ENCODE results near the gene FMNL3.
A peak's percentile ranks its signal among the peaks of the same experiment; 100 is the strongest.
"Not testable (repeated sequence)": the region's sequence is repeated elsewhere in the genome, so short reads cannot be mapped to it uniquely, and the experiment has no call there.

Gene FMNL3

DNA sequence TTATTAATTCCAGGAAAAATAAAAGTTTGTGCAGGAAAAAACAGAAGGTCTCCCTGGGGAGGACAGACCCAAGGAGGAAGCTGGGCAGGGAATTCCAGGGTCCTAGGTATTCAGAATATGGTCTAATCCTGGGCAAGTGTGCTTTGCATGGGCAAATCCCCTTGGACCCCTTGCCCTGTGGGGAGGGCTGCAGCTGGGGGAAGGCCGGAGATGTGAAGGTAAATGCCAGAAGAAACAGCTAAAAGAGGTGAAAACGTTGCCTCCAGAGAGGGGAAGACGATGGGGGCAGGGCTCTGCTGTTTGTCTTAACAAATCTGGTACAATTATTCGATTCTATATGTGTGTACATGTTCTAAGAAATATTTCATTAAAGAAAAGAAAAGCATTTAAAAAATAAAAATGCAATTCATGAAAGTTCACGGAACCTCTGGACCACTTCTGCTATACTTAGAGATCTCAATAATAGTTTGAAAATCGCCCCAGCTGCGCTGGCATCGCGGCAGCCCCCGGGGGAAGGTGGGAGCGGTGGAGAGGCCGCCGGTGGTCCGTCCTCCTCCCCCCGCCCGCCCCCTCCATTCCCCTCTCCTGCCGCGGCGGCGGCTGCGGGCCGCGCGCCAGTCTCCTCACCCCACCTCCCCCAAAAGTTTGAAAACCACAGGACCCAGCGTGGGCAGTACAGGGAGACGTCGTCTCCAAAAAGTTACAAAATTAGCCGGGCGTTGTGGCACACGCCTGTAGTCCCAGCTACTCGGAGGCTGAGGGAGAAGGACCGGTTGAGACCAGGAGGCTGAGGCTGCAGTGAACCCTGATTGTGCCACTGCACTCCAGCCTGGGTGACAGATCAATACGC lies 85.3 kb downstream of the FMNL3 start:
- peak overlapping the region; percentile 64 for H3K4me3 ChIP-seq (ENCODE audit: low read depth, low read length)
- DNase-seq (ENCODE audit: low read depth), result no peak

DNA sequence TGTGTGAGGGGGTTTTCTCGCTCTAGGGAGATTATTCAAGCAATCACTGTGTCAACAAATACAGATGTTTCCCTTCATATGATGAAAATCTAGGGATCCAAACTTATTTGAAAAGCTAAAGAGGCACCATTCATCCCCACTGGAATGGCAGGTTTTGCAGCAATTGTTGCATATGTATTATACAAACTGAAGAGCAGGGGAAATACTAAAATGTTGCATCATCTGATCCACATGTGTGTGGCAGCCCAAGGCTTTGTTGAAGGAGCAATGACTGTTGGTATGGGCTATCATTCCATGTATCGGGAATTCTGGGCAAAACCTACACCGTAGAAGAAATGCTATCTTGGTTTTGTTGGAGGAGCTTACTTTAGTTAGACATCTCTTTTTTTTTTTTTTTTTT lies 87.9 kb downstream of the FMNL3 start:
- no peak for DNase-seq (ENCODE audit: low read depth)
- no peak overlapping the region for H3K4me3 ChIP-seq (ENCODE audit: low read depth, low read length)

GRCh38 chr12:49618576-49618975 lies 88.6 kb downstream of the FMNL3 start:
- H3K4me3 ChIP-seq (ENCODE audit: low read depth, low read length), result no peak overlapping the region
- DNase-seq (ENCODE audit: low read depth), result no peak

DNA sequence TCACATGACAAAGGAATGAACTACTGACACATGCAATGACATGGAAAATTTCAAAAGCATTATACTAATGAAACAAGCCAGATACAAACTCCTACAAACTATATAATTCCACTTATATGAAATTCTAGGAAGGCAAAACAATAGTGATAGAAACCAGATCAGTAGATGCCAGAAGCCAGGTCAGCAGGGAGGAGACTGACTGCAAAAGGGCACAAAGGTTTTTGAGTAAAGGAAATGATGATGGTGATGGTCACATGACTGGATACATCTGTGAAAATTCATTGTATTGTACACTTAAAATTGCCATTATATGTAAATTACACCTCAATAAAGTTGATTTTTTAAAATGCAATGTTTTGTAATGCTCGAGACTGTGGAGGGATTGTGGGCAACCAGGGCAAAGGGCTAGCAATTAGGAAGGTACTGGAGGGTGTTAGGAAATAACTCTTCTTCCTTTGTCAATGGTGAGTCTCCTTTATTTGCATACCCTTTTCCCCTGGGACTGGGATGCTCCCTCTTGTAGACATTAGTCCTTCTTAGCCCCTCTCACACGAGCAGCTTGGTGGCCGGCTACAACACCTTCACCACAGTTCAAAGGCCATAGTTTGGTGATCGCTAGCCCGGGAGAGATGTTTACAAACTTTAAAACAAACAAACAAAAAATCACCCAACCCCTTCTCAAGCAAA lies 90.5 kb downstream of the FMNL3 start:
- H3K4me3 ChIP-seq (ENCODE audit: low read depth, low read length), result no peak overlapping the region
- no peak for DNase-seq (ENCODE audit: low read depth)

DNA sequence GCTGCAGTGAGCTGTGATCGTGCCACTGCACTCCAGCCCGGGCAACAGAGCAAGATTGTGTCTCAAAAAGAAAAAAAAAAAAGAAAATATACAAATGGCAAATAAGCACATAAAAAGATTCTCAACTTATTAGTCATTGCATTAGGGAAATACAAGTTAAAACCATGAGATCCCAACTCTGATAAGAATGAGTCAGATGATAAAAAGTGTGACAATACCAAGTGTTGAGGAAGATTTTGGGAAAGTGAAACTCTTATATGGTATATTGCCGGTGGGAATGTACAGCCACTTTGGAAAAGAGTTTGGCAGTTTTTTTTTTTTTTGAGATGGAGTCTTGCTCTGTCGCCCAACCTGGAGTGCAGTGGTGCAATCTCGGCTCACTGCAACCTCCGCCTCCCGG lies 91.5 kb downstream of the FMNL3 start:
- no peak overlapping the region for H3K4me3 ChIP-seq (ENCODE audit: low read depth, low read length)
- no peak for DNase-seq (ENCODE audit: low read depth)

- DNase-seq (ENCODE audit: low read depth), result no peak
- no peak overlapping the region for H3K4me3 ChIP-seq (ENCODE audit: low read depth, low read length)
Observed at GRCh38 chr12:49612210-49612609, 95.0 kb downstream of the FMNL3 start.

GRCh38 chr12:49610785-49611184 lies 96.4 kb downstream of the FMNL3 start:
- not testable (repeated sequence) for H3K4me3 ChIP-seq (ENCODE audit: low read depth, low read length); DNase-seq (ENCODE audit: low read depth)

GRCh38 chr12:49609875-49610154 lies 97.4 kb downstream of the FMNL3 start:
- no peak overlapping the region for H3K4me3 ChIP-seq (ENCODE audit: low read depth, low read length)
- no peak for DNase-seq (ENCODE audit: low read depth)

DNA sequence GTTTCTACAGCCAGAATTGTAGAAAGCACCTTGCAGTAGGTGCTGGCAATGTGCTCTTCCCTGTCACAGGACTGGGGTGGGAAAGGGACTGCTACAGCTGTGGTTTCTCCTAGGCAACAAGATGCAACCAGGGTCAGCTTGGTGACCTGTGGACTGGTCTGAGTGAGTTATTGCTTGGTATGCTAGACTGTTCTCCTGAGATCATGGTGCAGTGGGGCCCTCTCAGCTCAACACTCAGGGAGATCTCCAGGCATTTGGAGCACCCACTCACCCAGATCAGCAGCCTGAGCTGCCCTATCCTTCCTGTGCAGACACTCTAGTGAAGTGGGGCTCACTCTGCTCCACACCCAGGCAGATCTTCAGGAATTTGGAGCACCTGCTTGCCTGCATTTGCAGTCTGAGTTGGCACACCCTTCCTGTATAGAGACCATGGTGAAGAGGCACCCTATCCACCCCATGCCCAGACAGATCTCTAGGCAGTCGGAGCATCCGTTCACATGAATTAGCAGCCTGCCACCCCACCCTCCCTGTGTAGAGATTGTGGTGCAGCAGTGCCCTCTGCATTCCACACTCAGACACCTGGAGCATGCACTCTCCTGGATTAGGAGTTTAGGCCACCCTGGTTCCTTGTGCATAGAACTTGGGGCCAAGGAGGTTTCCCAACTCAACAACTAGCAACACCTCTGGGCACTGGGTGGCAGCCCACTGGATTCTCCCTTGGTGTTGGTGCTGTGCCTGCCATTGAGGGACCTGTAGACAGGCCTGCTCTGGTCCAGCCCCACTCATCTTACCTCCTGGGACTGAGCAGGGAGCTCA lies 97.9 kb downstream of the FMNL3 start:
- DNase-seq (ENCODE audit: low read depth), result no peak
- no peak overlapping the region for H3K4me3 ChIP-seq (ENCODE audit: low read depth, low read length)

GRCh38 chr12:49605539-49605938 lies 101.7 kb downstream of the FMNL3 start, which contains the start of gene FAM186B:
FAM186B (minus strand) TSS chr12:49605639; CDS start chr12:49605477, 162 bp downstream.
- DNase-seq (ENCODE audit: low read depth); H3K4me3 ChIP-seq (ENCODE audit: low read depth, low read length): not testable (repeated sequence)

DNA sequence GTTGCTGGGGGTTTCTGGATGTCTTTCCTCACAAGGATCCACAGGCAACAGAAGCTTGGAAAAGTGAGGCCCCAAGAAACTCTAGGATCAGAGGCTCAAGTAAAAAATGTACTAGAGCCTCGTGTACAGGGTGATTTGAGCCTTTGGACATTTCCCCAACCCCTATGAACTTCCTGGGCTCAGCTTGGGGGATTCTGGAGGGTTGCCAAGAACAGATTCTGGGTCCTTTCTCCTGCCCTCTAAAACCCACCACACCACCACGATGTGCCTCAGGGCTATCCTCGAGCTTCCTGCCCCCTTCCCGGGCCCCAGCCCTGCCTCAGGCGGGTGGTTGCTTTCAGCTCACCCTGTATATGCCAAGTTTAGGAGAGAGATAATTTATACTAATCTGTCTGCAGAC lies 102.3 kb downstream of the FMNL3 start:
- no peak overlapping the region for H3K4me3 ChIP-seq (ENCODE audit: low read depth, low read length)
- no peak for DNase-seq (ENCODE audit: low read depth)

GRCh38 chr12:49603721-49604120 lies 103.5 kb downstream of the FMNL3 start:
- no peak for DNase-seq (ENCODE audit: low read depth)
- H3K4me3 ChIP-seq (ENCODE audit: low read depth, low read length), result no peak overlapping the region

DNA sequence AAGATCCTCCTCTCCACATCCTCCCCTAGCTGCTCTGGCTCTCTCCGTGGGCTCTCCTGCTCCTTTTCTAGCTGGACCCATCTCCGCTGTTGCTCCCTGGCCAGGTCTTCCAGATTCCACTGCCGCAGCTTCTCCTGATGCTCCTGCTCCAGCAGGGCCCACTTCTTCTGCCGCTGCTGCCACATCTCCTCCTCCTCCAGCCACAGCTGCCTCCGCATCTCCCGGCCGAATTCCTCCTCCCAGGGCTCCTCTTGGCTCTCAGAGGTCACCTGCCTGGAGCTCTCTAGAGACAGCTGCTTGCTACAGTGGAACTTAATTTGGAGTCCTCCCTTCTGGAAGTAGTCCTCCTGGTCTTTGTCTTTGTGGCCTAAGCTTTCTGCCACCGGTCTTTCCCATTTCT lies 107.2 kb downstream of the FMNL3 start:
- DNase-seq (ENCODE audit: low read depth), result no peak

GRCh38 chr12:49598527-49598926 lies 108.7 kb downstream of the FMNL3 start:
- H3K4me3 ChIP-seq (ENCODE audit: low read depth, low read length), result no peak overlapping the region

More for the DNA sequence above, 107.2 kb downstream of the FMNL3 start:
- H3K4me3 ChIP-seq (ENCODE audit: low read depth, low read length), result no peak overlapping the region

DNA sequence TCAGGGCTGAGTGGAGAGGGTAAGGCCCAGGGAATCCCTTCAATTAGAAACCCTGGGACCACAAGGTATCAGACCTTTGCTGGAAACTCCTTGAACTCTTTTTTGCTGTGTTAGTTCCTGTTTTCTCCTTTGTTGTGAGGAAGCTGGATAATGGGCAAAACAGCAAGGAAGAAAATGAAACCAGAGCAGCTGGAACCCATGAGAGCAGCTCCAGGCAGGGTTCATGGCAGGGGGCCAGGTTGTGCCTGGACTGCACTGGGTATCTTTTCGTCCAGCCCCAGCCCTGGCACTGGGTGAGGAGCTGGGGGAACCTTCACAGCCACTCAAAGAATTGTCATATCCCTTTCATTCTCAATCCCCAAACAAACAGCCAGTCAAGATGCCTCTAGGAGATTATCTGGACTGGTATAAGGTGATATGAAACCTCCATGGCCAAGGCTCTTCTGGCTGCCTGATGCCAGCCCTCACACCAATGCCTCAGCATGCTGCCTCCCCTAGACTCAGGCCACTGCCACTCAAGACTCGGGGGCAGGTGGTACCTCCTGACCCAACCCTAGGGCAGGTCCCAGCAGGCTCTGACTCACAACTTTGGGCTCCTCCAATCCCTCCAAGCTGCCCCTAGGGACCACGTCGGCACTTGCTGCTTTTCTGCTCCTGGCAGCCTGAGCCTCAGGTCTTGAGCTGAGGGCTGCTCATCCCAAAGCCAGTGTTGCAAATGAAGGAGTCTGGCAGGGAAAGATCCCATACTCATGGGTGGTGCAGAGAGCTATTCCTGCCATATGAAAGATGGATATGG lies 118.3 kb downstream of the FMNL3 start:
- no peak for DNase-seq (ENCODE audit: low read depth)
- no peak overlapping the region for H3K4me3 ChIP-seq (ENCODE audit: low read depth, low read length)

More at GRCh38 chr12:49598527-49598926, 108.7 kb downstream of the FMNL3 start:
- DNase-seq (ENCODE audit: low read depth), result no peak

DNA sequence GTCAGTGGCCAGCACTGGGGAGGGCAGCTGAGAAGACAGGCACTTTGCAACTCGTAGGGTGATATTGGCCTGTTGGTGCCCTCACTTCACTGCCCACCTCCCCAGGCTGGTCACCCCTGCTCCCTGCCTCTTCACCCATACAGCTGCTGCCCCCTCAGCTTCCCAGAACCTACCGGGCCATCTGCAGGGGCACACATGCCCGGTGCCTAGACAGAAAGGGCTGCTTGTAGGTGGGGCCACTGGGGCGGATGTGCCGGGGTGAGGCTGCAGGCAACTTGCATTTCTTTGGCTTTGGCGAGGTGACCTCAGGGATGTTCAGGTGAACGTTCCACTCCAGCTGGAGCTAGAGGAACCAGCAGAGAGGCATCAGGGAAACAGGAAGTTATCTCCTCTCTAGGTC lies 118.9 kb downstream of the FMNL3 start:
- no peak for DNase-seq (ENCODE audit: low read depth)
- H3K4me3 ChIP-seq (ENCODE audit: low read depth, low read length), result no peak overlapping the region

GRCh38 chr12:49587174-49587908 lies 119.9 kb downstream of the FMNL3 start:
- DNase-seq (ENCODE audit: low read depth), result no peak
- no peak overlapping the region for H3K4me3 ChIP-seq (ENCODE audit: low read depth, low read length)

Measured in skeletal muscle cell (primary cell).